GM13977 (cell line): ENCODE results near the gene EMD.
A peak's percentile ranks its signal among the peaks of the same experiment; 100 is the strongest.

Source experiments
- DNase-seq: peaks from one replicate; pipeline ENCODE4 v3.0.0; 2012; ENCODE audit warnings: low spot score
- CTCF ChIP-seq: IDR thresholded peaks from 2 replicates; pipeline ENCODE4 v1.5.1; 2012; ENCODE audit warnings: mild to moderate bottlenecking, control low read depth; ENCODE audit not compliant: insufficient read depth; ENCODE audit errors: extremely low read depth, missing control alignments
- in situ Hi-C: fragments of 300-500 bp; cut with MboI; formaldehyde crosslinking; loops from one replicate; pipeline ENCODE4 v1.12.0; 2022; ENCODE audit warnings: low sequenced_read_pairs, low pct_unique_long_range_greater_than_20kb, mixed read lengths, inconsistent platforms; ENCODE audit not compliant: unreplicated experiment

Gene EMD

DNA sequence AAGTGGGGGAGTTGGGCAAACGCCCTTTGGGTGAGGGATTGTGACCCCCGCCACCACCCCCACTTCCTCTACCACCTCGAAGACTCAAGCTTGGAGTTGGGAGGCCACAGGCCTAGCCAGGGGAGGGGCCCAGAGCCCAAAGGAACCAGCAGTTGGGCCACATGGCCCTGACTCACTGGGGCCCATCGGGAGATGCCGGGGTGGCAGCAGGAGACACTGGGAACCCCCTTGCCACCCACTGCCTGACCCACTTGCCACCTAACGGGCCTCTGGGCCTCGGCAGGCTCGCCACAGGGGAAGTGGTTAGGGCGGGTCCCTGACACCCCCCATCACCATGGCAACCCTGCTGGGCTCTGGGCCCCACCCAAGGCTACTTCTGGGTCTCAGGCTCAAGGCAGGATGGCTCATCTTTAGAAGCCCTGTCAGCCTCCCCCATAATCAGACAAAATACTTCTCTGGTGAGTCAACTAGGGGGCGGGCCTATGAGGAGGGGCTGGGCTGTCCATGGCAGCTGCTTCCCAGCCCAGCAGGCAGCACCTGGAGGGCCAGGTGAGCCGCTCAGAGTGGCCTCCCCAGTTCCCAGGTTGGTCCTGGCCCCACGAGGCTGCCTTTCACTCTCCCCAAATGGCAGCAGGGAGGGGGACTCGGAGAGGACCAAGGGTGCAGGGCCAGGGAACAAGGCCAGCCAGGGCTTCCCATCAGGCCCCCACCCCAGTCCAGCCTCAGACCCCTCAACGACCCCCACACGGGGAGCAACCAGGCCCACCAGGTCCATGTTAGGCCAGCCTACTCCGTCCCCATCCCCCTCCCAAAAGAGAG is 10.3 kb upstream of the EMD start:
- in situ Hi-C loops = no loop called here
- peak; percentile 80 for DNase-seq
- no peak for TF ChIP-seq CTCF

GRCh38 chrX:154369449-154370299 is 9.4 kb upstream of the EMD start:
- TF ChIP-seq CTCF = no peak
- peak; percentile 57 for DNase-seq
- in situ Hi-C loops = no loop called here

DNA sequence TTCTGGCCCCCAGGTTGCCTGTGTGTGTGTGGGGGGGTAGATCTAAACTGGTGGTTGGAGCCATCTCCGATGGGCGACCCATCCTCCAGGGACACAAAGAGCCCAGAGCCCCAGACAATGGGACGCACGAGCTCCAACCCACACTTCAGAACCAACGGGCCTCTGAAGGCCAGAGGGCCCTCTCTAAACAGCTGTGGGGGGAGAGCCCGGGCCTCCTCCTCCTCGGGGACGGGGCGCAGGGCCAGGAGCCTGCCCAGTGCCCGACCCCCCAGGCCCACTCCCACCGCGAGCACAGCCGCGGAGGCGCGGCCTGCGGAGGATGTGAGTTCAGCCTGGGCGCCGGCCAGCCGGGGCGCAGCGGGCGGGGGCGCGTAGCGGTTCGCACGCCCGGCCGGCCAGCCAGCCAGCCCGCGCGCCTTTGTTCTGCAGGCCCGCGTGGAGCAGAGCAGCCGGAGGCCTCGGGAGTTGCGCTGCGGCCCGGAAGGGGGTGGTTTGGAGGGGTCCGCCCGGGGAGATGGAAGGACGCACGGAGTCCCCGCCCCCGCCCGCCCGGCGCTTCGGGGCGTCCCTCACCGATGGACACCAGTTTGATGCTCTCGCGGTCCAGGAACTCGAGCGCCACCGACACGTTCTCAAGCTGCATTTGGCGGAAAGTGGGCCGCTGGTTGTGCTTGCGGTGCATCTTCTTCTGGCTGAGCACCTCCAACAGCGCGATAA is 8.6 kb upstream of the EMD start:
- in situ Hi-C loops = no loop called here
- peak; percentile 45 for DNase-seq
- no peak for TF ChIP-seq CTCF

DNA sequence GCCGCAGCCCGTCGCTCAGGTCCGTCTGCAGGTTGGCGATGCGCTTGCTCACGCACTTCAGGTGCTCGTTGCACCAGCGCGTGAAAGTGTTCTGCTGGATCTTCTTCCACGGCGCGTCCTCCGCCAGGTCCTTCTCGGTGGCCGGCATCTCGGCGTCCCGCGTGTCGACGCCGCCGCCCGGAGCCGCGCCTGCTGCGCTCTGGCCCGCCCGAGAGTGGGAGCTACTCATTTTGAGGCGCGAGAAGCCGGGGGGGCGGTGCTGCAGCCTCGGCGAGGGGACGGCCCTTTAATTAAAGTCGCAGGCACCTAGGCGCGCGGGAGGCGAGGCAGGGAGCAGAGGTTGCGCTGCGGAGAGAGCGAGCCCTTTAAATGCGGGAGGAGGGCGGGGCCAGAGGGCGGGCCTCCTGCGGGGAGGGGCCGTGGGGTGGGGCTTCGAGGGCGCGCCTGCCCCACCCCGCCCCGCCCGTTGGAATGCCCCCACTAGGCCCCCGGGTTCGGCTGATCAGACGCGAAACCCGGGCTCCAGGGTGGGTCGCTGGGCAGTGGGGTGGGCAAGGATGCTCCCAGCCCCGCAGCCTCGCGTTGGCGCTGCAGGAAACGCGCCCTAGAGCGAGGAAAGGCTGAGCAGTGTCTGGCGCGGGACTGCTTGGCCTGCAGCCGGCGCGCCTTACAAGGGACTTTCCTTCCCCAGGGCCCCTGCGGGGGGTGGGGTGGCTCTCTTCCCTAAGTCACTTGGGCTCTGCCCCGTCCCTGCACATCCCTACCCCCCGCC is 7.9 kb upstream of the EMD start:
- TF ChIP-seq CTCF = no peak
- in situ Hi-C loops = no loop called here
- peak; percentile 92 for DNase-seq

GRCh38 chrX:154371789-154372300 is 7.2 kb upstream of the EMD start:
- in situ Hi-C loops = no loop called here
- DNase-seq = no peak

More at GRCh38 chrX:154371789-154372300, 7.2 kb upstream of the EMD start:
- TF ChIP-seq CTCF = no peak
